Measurements from ENCODE around the gene KCNE4.

The KCNE4 gene

GRCh38 chr2:223104336-223105132 lies 52.5 kb downstream of the KCNE4 start:
- Histone ChIP-seq H3K27me3 (ENCODE audit: low read depth, low read length) (no peaks in the 10 kb centered on the region), H3K36me3 (ENCODE audit: control insufficient read depth in 1 of 2, insufficient read depth in 2 of 2, low read length in 2 of 2) (no peaks in the 10 kb centered on the region), H3K9me3 (ENCODE audit: control insufficient read depth in 1 of 2, low read length in 2 of 2) (no peaks in the 10 kb centered on the region), H3K4me1 (ENCODE audit: control insufficient read depth in 1 of 2, insufficient read depth in 2 of 2, low read length in 2 of 2) (peaks cover 12 to 23% of the 10 kb centered on the region in 2 donors), H3K27ac (ENCODE audit: low read length) (no peak overlapping the region), H3K4me3 (ENCODE audit: low read depth in 1 of 2, low read length in 2 of 2) (no peak overlapping the region)
